NT2/D1 (cell line): ENCODE data around the gene CPED1.

Experiments used
- SUZ12 ChIP-seq: IDR thresholded peaks from 2 replicates; pipeline ENCODE4 v1.6.1; 2011; ENCODE audit not compliant: insufficient read length, insufficient read depth; ENCODE audit errors: extremely low read depth
- YY1 ChIP-seq: IDR thresholded peaks from 2 replicates; pipeline ENCODE4 v1.6.1; 2011; ENCODE audit not compliant: insufficient read length, insufficient read depth
- ZNF274 ChIP-seq: IDR thresholded peaks from 2 replicates; pipeline ENCODE4 v1.6.1; 2011; ENCODE audit warnings: mild to moderate bottlenecking, low read depth, low read length

GRCh38 chr7:121262969-121263368, 274.5 kb downstream of the CPED1 start:
- no peak for TF ChIP-seq YY1
- TF ChIP-seq ZNF274: no peak
- no peak for TF ChIP-seq SUZ12
